ENCODE data around the gene TNFRSF9.
"Not testable (repeated sequence)": the region's sequence is repeated elsewhere in the genome, so short reads cannot be mapped to it uniquely, and the experiment has no call there.

The TNFRSF9 gene

DNA sequence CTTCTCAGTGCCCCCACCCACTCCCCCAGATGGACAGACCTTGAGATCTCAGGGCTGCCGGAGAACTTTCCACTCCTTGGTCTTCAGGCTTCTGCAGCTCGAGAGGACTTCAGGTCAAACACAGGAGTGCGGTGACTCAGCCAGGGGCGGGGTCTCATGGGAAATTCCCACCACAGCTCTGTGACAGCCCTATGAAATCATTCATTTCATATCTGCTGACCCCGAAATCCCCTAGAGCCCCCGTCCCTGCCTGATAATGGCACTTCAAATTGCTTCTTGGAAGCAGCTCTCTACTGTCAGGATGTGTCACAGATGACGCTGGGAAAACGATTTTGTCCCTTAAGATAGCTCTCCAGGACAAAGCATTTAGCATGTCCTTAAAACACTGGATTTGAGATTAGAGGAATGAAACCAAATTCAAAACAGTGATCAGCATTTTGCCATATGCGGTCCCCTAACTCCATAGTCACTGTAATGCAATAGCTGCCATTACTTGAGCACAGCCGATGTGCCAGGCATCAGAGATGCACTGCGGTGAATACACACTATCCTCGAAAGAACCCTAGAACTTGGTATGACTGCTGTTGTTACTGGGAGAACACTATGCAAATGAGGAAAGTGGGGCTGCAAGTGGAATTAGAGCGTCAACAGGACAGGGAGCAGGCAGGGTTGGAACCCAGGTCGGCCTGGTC is at the start of gene TNFRSF9:
Gene TNFRSF9, minus strand, starts transcription at position 95 of the 692 bp plus-strand sequence. CDS start 845 bp downstream, outside the sequence.
- DNase-seq, result no peak

GRCh38 chr1:7989762-7990428 is 49.3 kb upstream of the TNFRSF9 start:
- DNase-seq, result no peak

GRCh38 chr1:7988576-7988975 is 47.9 kb upstream of the TNFRSF9 start:
- DNase-seq, result no peak

- no peak for DNase-seq
Measured at GRCh38 chr1:7987528-7987927, 46.9 kb upstream of the TNFRSF9 start.

GRCh38 chr1:7985851-7986612 is 45.4 kb upstream of the TNFRSF9 start:
- DNase-seq, result no peak

GRCh38 chr1:7984811-7985210 is 44.2 kb upstream of the TNFRSF9 start:
- no peak for DNase-seq

DNA sequence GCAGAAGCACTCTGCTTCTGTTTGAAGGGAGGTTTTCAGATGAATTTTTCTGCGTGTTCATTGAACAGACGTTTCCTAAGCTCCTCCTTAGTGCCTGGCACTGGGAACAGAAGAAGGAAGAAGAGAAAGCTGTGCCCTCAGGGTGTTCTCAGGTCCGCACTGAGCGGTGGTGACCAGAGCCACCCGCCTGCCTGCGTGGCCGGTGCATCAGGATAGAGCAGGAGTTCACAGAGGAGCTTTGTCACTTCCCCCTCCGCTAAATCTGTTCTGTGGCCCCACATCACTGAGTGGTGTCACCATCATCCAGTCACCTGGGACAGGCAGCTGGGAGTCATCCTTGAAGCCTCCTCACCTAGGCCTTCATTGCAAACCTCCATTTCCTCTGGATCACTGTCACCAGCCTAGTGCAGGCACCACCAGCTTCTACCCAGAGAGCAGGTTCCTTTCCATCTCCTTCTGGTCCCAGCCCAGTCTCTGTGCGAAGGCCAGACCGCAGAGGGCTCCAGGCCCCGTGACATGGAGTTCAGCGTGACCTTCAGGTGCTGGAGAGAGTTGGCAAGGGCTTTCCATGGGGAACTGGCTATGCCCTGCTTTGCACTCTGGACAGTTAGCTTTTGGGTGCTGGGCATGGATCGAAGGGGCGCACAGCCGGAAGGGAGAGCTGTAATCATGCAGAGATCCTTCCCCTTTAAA is 42.6 kb upstream of the TNFRSF9 start:
- no peak for DNase-seq

GRCh38 chr1:7980984-7981383 is 40.3 kb upstream of the TNFRSF9 start:
- DNase-seq, result no peak

- DNase-seq, result no peak
Measured at GRCh38 chr1:7975212-7975865, 34.7 kb upstream of the TNFRSF9 start.

- DNase-seq, result no peak
Measured at GRCh38 chr1:7973086-7973485, 32.4 kb upstream of the TNFRSF9 start.

GRCh38 chr1:7972285-7972684 is 31.6 kb upstream of the TNFRSF9 start:
- DNase-seq, result no peak

GRCh38 chr1:7971024-7971423 is 30.4 kb upstream of the TNFRSF9 start:
- DNase-seq, result no peak

DNA sequence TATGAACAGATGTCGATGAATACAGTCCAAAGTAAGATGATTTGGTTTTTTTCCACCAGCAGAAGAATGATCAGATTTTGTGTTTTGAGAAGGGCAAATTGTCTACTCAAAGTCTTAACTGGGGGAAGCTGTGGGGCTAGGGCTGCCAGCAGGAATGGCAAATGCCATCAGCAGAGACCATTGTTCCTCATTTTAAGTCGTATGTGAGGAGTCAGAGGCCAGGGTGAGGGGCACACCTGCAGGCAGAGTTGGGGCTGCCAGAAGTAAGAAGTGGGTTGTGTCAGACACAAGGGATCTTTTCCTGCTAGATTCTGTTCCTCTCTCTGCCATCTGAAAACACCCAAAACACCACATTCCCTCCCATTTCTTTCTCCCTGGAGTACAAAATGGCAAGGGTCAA is 29.6 kb upstream of the TNFRSF9 start:
- no peak for DNase-seq

- no peak for DNase-seq
Measured at GRCh38 chr1:7967651-7968050, 27.0 kb upstream of the TNFRSF9 start.

GRCh38 chr1:7967196-7967595 is 26.6 kb upstream of the TNFRSF9 start:
- DNase-seq, result no peak

DNA sequence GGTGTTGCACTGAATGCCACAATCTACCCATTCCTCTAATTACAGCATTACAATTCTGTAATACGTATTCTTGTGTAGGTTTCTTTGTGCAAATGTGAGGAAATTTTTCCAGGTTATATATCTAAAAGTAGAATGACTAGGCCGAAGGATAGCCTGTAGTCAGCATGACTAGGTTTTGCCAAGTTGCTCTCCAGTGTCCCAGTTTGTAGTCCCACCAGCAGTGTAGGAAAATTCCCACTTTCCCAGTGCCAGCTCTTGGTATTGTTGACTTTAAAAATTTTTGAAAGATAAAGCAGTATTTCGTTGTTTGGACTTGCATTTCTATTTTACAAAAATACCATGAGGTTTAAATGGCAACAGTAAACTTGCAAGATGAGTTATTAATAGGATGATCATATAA is 23.8 kb upstream of the TNFRSF9 start:
- DNase-seq, result no peak

DNA sequence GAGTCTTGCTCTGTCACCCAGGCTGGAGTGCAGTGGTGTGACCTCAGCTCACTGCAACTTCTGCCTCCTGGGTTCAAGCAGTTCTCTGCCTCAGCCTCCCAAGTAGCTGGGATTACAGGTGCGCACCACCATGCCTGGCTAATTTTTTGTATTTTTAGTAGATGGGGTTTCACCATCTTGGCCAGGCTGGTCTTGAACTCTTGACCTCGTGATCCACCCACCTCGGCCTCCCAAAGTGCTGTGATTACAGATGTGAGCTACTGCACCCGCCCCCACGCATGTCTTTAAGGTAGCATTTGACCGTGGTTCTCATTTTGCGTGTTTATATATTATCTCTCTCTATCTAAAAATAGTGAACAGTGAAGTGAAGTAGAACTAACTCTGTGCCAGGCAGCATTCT is 23.2 kb upstream of the TNFRSF9 start:
- DNase-seq, result not testable (repeated sequence)

GRCh38 chr1:7963378-7963730 is 22.7 kb upstream of the TNFRSF9 start:
- not testable (repeated sequence) for DNase-seq

DNA sequence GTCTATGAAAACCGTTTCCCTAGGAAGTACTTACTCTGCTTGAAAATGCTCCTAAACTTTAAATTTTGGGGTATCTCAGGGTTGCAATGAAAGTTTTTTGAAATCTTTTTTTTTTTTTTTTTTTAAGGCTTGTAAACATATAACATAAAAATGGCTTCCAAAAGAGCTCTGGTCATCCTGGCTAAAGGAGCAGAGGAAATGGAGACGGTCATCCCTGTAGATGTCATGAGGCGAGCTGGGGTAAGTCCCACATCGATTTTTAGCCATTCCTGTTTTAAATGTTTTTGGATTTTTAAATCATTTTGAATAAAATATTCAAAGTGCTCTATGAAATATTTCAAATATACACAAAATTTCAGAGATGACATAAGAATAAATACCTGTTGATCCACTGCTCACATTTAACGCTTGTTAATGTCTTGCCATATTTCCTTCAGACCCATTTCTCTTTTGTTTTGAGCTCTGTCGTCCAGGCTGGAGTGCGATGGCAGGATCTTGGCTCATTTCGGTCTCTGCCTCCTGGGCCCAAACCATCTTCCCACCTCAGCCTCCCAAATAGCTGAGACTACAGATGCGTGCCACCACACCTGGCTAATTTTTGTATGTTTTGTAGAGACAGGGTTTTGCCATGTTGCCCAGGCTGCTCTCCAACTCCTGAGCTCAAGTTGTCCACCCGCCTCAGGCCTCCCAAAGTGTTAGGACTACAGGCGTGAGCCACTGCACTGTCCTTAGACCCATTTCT is 22.2 kb upstream of the TNFRSF9 start:
- DNase-seq, result no peak

DNA sequence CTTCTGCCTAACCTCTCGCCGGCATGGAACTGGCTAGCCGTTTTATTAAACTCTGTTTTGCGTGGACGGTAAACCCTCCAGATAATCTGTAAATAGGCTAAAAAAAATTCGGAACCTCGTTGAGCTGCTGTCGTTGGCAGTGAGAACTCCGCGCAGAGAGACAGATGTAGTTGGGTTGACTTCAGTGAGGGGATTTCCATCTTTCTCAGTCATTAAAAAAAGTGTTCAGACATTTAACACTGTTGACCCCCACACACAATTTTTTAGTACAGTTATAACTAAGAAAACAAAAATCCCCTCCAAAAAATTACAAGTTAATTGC is 21.3 kb upstream of the TNFRSF9 start:
- DNase-seq, result no peak

GRCh38 chr1:7961216-7962013 is 20.8 kb upstream of the TNFRSF9 start, which contains the start of gene PARK7:
Gene PARK7, plus strand, starts transcription at chr1:7961711. Its CDS starts 1,075 bp downstream, at chr1:7962786.
- DNase-seq, result peak; percentile 93
